Right atrium auricular region (tissue), 2 donors: Measurements from ENCODE around the gene SLC25A43. TPM values are rescaled to one million over a fixed set of nuclear protein-coding genes. Genes with fewer than 3 reads are reported as not detected.

Experiments used
- DNase-seq: peaks from one replicate; pipeline ENCODE4 v3.0.0-alpha.2; 2019; ENCODE audit warnings: low spot score
- H3K27ac ChIP-seq, 2 donors: fragments of 200-600 bp; sonication (generic); 1 replicate in 1 of 2; 2 replicates in 1 of 2; pipeline ENCODE4 v1.5.1; 2016 to 2019
- H3K27me3 ChIP-seq, 2 donors: fragments of 200-600 bp; sonication (generic); one replicate each; pipeline versions ENCODE4 v1.5.1 to v1.6.0; 2017 to 2019
- H3K36me3 ChIP-seq: fragments of 200-600 bp; sonication (generic); one replicate; pipeline ENCODE4 v1.5.1; 2016
- H3K4me1 ChIP-seq, 2 donors: fragments of 200-600 bp; sonication (generic); one replicate each; pipeline versions ENCODE4 v1.5.1 to v1.6.0; 2017 to 2019
- H3K4me3 ChIP-seq, 2 donors: fragments of 200-600 bp; sonication (generic); 1 replicate in 1 of 2; 2 replicates in 1 of 2; pipeline ENCODE4 v1.5.1; 2017 to 2019; ENCODE audit warnings: mild to moderate bottlenecking in 1 of 2, moderate library complexity in 1 of 2
- H3K9me3 ChIP-seq, 2 donors: fragments of 200-600 bp; sonication (generic); one replicate each; pipeline ENCODE4 v1.5.1; 2019
- CTCF ChIP-seq, 2 donors: fragments of 200-600 bp; sonication (generic); IDR thresholded peaks; one replicate each; pipeline ENCODE4 v1.5.1; 2019; ENCODE audit warnings: antibody characterized with exemption in 2 of 2
- total RNA-seq, 2 donors: library from RNA; depleted of rRNA; stranded (reverse); fragments of >200 nt; gene quantifications; one replicate each; pipeline ENCODE4 v1.1.0, GENCODE V29; 2016

The SLC25A43 gene
- total RNA-seq, 2 donors from 2014 or later, result 5.6 to 8.1 TPM

GRCh38 chrX:119389871-119390501, 9.2 kb upstream of the SLC25A43 start:
- no peak overlapping the region for H3K4me3 ChIP-seq
- H3K27me3 ChIP-seq, result no peaks in the 10 kb centered on the region
- TF ChIP-seq CTCF (IDR thresholded peaks at IDR 0.05), result no peak
- no peak overlapping the region for H3K27ac ChIP-seq
- H3K36me3 ChIP-seq, result no peaks in the 10 kb centered on the region
- no peaks in the 10 kb centered on the region for H3K4me1 ChIP-seq
- DNase-seq, result no peak
- no peaks in the 10 kb centered on the region for H3K9me3 ChIP-seq

- H3K27me3 ChIP-seq, result no peaks in the 10 kb centered on the region
- H3K27ac ChIP-seq, result no peak overlapping the region
- H3K4me1 ChIP-seq, result no peaks in the 10 kb centered on the region
- no peaks in the 10 kb centered on the region for H3K36me3 ChIP-seq
- H3K9me3 ChIP-seq, result no peaks in the 10 kb centered on the region
- no peak for TF ChIP-seq CTCF (IDR thresholded peaks at IDR 0.05)
- DNase-seq, result no peak
- H3K4me3 ChIP-seq, result no peak overlapping the region
Observed at GRCh38 chrX:119391279-119391678, 7.9 kb upstream of the SLC25A43 start.

GRCh38 chrX:119393144-119393543, 6.0 kb upstream of the SLC25A43 start:
- DNase-seq, result no peak
- Histone ChIP-seq H3K4me3 (no peak overlapping the region), H3K36me3 (no peaks in the 10 kb centered on the region), H3K27ac (no peak overlapping the region), H3K27me3 (no peaks in the 10 kb centered on the region), H3K4me1 (no peaks in the 10 kb centered on the region), H3K9me3 (no peaks in the 10 kb centered on the region)
- TF ChIP-seq CTCF (IDR thresholded peaks at IDR 0.05), result no peak

GRCh38 chrX:119398587-119398973, 556 bp upstream of the SLC25A43 start:
- DNase-seq, result no peak
- no peaks in the 10 kb centered on the region for H3K4me1 ChIP-seq
- no peak for TF ChIP-seq CTCF (IDR thresholded peaks at IDR 0.05)
- H3K27me3 ChIP-seq, result no peaks in the 10 kb centered on the region
- H3K36me3 ChIP-seq, result no peaks in the 10 kb centered on the region
- H3K4me3 ChIP-seq, result peak overlapping the region; percentile 56 to 66
- peak overlapping the region; percentile 76 to 77 for H3K27ac ChIP-seq
- H3K9me3 ChIP-seq, result no peaks in the 10 kb centered on the region

- no peaks in the 10 kb centered on the region for H3K36me3 ChIP-seq
Observed at GRCh38 chrX:119399772-119400101, 601 bp downstream of the SLC25A43 start.

More at GRCh38 chrX:119399772-119400101, 601 bp downstream of the SLC25A43 start:
- no peak for DNase-seq
- TF ChIP-seq CTCF (IDR thresholded peaks at IDR 0.05), result no peak
- Histone ChIP-seq H3K4me3 (peak overlapping the region; percentile 56 to 66), H3K9me3 (no peaks in the 10 kb centered on the region), H3K27ac (peak overlapping the region; percentile 76 to 77), H3K4me1 (no peaks in the 10 kb centered on the region), H3K27me3 (no peaks in the 10 kb centered on the region)
